Urinary bladder (tissue), 4 donors: Measurements from ENCODE around the gene FBXO34. TPM values are rescaled to one million over a fixed set of nuclear protein-coding genes. Genes with fewer than 3 reads are reported as not detected.

Experiments used
- DNase-seq: peaks from one replicate; pipeline ENCODE4 v3.0.0-alpha.2; 2015; ENCODE audit errors: extremely low spot score
- H3K27ac ChIP-seq: one replicate; pipeline ENCODE4 v1.5.1; 2013; ENCODE audit warnings: low read depth, mild to moderate bottlenecking, moderate library complexity
- H3K36me3 ChIP-seq: one replicate; pipeline ENCODE4 v1.6.1; 2013; ENCODE audit warnings: mild to moderate bottlenecking, moderate library complexity; ENCODE audit not compliant: insufficient read depth
- H3K4me1 ChIP-seq: one replicate; pipeline ENCODE4 v1.6.1; 2013; ENCODE audit warnings: mild to moderate bottlenecking, moderate library complexity; ENCODE audit not compliant: insufficient read depth
- H3K4me3 ChIP-seq: one replicate; pipeline ENCODE4 v1.5.1; 2013; ENCODE audit warnings: low read depth, low read length
- WGBS: extraction: QIAGEN DNeasy Blood & Tissue Kit; methylation state at CpG from one replicate; pipeline ENCODE4 v1.1.7; 2013; 5-methylcytosine and 5-hydroxymethylcytosine counted together
- polyA plus RNA-seq: library from polyadenylated mRNA; stranded (reverse); fragments of 200-250 nt; gene quantifications from one replicate; pipeline ENCODE4 v1.2.3, GENCODE V29; 2013
- total RNA-seq: library from RNA; depleted of rRNA; stranded (reverse); fragments of >200 nt; gene quantifications from one replicate; pipeline ENCODE4 v1.2.3, GENCODE V29; 2014
- donor health status: healthy with polysubstance abuse.
- donor health status: healthy.

Gene FBXO34
- total and polyA plus RNA-seq, 2 donors = 12.1 to 39.0 TPM

DNA sequence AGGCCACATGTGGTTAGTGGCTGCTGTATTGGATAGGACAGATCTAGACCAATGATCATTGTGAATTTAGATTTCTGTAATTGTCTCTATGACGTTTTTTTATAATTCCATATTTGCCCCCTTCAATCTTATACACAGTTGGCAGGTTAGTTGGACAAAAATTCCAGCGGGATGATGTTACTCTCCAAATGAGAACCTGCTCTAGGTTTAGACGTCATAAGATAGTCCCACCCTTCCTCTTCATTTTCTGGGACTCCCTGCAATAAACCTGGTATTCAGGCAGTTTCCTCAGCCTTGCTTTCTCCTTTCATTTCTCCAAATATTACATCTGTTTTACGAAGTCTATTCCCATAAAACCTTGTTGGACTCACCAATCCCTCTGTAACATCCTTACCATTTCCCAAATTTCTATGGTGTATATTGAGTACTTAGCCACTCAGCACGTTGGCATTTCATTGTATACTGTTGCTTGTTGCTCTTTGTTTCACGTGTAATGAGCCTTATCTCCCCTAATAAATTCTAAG lies 10.2 kb downstream of the FBXO34 start:
- Histone ChIP-seq H3K4me1 (peaks cover 2% of the 10 kb centered on the region), H3K27ac (no peak overlapping the region), H3K36me3 (no peaks in the 10 kb centered on the region), H3K4me3 (no peak overlapping the region)
- WGBS = 66% methylated on average over 6 of the region's 6 CpGs
- no peak for DNase-seq

- no peak overlapping the region for H3K27ac ChIP-seq
- DNase-seq = no peak
- H3K4me1 ChIP-seq = peaks cover 2% of the 10 kb centered on the region
- no peaks in the 10 kb centered on the region for H3K36me3 ChIP-seq
- 89% methylated on average over 13 of the region's 13 CpGs for WGBS
- H3K4me3 ChIP-seq = no peak overlapping the region
Measured at GRCh38 chr14:55285048-55285652, 13.9 kb downstream of the FBXO34 start.

DNA sequence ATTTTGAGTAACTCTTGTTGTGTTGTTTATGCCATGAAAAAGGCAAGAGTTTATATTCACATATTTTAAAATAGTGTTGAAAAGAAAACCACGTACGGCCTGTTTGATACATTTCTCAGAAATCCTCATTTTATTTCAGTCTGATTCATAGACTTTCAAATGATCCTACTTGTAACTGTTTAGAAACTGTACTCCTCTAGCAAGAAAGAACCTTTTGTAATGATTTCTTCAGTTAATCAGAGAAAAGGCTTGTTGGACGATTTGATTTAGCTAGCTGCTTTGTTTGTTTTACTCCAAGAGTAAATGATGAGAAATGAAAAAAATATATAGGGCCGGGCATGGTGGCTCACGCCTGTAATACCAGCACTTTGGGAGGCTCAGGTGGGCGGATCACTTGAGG lies 17.2 kb downstream of the FBXO34 start:
- H3K36me3 ChIP-seq = no peaks in the 10 kb centered on the region
- H3K4me3 ChIP-seq = no peak overlapping the region
- 80% methylated on average over 6 of the region's 6 CpGs for WGBS
- DNase-seq = no peak
- H3K27ac ChIP-seq = no peak overlapping the region
- H3K4me1 ChIP-seq = peaks cover 2% of the 10 kb centered on the region

DNA sequence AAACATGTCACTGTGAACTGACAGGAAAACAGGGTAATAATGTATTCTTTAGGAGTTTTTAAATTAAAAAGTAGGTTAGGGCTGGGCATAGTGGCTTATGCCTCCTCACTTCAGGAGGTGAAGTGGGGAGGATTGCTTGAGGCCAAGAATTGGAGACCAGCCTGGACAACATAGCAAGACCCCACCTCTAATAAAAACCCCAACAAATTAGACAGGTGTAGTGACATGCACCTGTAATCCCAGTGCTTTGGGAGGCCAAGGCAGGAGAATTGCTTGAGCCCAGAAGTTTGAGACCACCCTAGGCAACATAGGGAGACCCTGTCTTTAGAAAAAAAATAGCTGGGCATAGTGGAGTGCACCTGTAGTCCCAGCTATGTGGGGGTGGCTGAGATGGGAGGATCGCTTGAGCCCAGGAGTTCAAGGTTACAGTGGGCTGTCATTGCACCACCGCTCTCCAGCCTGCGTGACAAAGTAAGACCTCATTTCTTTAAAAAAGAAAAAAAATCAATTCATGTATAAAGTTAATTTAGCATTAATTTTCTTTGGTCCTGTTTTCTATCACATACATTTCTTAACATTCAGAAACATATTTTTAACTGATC lies 20.4 kb downstream of the FBXO34 start:
- Histone ChIP-seq H3K27ac (no peak overlapping the region), H3K4me3 (no peak overlapping the region), H3K36me3 (no peaks in the 10 kb centered on the region), H3K4me1 (no peaks in the 10 kb centered on the region)
- WGBS = 97% methylated on average over 3 of the region's 3 CpGs
- no peak for DNase-seq

- Histone ChIP-seq H3K4me3 (no peak overlapping the region), H3K36me3 (no peaks in the 10 kb centered on the region), H3K4me1 (no peaks in the 10 kb centered on the region), H3K27ac (no peak overlapping the region)
- no peak for DNase-seq
- 92% methylated on average over 3 of the region's 3 CpGs for WGBS
Measured at GRCh38 chr14:55294603-55295002, 23.4 kb downstream of the FBXO34 start.

DNA sequence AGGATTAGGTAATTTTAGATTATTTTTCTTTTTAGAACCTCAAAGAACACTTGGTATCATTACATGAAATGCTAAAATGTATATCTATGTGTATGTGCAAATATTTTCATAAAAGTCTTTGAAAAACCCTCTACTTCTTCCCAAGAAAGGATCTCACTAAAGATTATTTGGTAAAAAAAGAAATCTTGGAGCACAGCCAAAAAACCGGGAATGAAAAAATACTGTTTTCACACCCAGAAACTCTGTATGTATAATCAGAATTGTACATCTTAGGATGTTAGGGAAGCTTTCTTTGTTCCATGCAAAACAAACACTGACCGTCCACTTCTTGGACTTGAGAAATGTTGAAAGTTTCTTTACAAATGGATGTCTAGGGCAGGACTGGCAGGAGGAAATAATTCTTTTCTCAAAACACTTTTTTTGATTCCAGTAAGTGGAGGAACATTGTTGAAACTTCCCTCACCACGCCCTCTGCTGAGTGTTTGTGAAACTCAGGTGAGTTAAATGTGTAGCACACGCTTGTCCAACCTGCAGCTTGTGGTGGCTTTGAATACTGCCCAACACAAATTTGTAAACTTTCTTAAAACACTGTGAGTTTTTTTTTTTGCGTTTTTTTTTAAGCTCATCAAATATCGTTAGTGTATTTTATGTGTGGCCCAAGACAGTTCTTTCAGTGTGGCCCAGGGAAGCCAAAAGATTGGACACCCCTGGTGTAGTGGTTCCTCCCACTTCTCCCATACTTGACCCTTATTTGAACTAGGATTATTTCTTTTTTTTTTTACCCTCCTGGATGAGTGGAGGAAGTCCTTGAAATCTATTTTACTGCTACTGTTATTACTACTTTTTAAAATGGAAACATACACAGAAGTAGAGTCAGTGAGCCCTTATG lies 26.6 kb downstream of the FBXO34 start:
- H3K27ac ChIP-seq = no peak overlapping the region
- H3K4me3 ChIP-seq = no peak overlapping the region
- 72% methylated on average over 6 of the region's 6 CpGs for WGBS
- H3K36me3 ChIP-seq = no peaks in the 10 kb centered on the region
- peak; percentile 55 for DNase-seq
- no peaks in the 10 kb centered on the region for H3K4me1 ChIP-seq

- no peak overlapping the region for H3K27ac ChIP-seq
- no peaks in the 10 kb centered on the region for H3K4me1 ChIP-seq
- H3K4me3 ChIP-seq = no peak overlapping the region
- H3K36me3 ChIP-seq = no peaks in the 10 kb centered on the region
- DNase-seq = no peak
- 99% methylated on average over 22 of the region's 22 CpGs for WGBS
Measured at GRCh38 chr14:55298500-55298822, 27.2 kb downstream of the FBXO34 start.

- no peak overlapping the region for H3K27ac ChIP-seq
- H3K36me3 ChIP-seq = no peaks in the 10 kb centered on the region
- H3K4me1 ChIP-seq = peaks cover 1% of the 10 kb centered on the region
- no peak for DNase-seq
- H3K4me3 ChIP-seq = no peak overlapping the region
- 74% methylated on average over 1 of the region's 1 CpG for WGBS
Measured at GRCh38 chr14:55301437-55302121, 30.4 kb downstream of the FBXO34 start.

GRCh38 chr14:55302367-55303124 lies 31.3 kb downstream of the FBXO34 start:
- peaks cover 1% of the 10 kb centered on the region for H3K4me1 ChIP-seq
- no peak overlapping the region for H3K4me3 ChIP-seq
- H3K36me3 ChIP-seq = no peaks in the 10 kb centered on the region
- DNase-seq = no peak
- no peak overlapping the region for H3K27ac ChIP-seq
- 85% methylated on average over 5 of the region's 5 CpGs for WGBS

DNA sequence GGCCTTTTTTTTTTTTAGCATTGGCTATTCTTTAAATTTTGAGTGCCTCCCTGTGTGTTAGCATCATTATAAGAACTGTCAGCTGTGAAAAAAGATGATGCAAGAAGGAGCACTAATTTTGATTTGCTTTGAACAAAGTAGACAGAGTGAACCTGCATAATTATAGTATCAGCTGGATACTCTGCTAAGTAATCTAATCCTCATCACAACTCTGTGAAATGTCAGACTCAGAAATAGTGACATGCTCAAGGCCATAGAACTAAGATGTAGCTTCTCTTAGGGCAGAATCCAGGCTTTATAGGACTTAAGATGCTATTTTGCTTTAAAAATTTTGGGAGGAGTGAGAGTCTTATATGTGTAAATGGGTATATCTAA lies 31.9 kb downstream of the FBXO34 start:
- DNase-seq = no peak
- Histone ChIP-seq H3K4me1 (peaks cover 1% of the 10 kb centered on the region), H3K4me3 (no peak overlapping the region), H3K27ac (no peak overlapping the region), H3K36me3 (no peaks in the 10 kb centered on the region)

DNA sequence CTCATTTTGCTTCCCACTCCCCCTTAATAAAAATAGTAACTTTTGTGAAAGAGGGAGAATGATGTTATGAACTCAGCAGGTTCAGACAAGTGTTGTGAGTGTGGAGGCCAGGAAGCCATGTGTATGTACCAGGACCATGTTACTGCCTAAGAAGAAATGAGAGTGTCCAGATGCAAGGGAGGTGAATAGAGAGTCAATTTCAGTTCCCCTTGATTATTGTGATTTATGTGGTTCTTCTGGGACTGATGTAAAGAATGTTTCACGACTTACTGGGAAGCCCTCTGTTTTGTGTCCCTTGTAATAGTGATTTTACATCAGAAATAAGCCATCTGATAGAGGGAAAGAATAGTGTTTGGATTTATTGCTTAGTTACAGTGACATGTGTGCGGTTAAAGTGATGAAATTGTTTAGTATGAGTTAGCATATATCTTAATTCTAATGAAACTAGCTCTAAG lies 32.5 kb downstream of the FBXO34 start:
- DNase-seq = no peak
- Histone ChIP-seq H3K27ac (no peak overlapping the region), H3K4me1 (peaks cover 1% of the 10 kb centered on the region), H3K4me3 (no peak overlapping the region), H3K36me3 (no peaks in the 10 kb centered on the region)
- 39% methylated on average over 2 of the region's 2 CpGs for WGBS

DNA sequence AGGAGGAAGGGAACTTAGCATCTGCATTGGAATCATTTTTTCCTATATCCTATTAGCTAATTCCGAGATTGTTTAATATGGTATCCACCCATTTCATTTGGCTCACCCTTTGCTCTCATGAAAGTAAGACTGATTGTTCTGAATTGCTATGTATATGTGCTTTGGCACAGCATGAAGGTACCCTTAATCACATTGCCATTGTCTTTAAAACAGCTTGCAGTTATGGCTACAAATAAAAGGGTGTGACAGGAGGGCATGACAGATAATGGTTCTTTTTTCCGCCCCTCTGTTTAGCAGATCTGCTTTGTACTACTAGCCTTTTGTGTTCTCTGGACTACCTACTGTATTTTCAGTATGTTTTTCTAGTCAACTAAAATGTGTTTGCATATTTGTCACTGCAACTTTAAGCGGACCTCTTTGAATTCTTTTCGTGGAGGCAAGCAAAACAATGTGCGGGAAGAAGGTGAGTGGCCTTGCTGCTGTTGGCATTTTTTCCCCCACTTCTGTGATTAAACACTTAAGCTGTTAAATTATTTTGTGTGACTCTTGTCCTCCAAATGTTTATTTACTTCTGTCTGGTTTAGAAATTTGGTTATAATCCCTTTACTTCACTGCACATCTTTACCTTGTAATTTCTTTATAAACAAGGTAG lies 35.8 kb downstream of the FBXO34 start:
- DNase-seq = no peak
- no peak overlapping the region for H3K27ac ChIP-seq
- H3K4me1 ChIP-seq = peaks cover 1% of the 10 kb centered on the region
- no peak overlapping the region for H3K4me3 ChIP-seq
- WGBS = 73% methylated on average over 5 of the region's 5 CpGs
- H3K36me3 ChIP-seq = no peaks in the 10 kb centered on the region

DNA sequence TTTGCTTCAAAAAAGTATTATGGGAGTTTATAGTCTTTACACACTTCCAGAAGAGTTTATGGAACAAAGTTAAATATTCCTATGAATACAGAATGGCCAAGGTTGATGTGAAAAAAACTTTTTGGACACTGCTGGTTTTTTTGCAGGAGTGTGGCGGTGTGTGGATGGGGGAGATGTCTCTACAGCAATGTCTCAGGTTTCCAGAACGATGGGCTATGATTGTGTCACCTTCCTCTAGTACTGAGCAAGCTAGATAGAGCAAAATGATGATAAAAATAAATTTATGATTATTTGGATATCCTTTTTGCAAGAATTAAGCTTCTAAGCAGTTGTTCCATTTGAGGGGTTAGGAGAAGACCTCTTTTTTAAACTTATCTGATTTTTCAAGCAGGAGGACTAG lies 37.9 kb downstream of the FBXO34 start:
- WGBS = 64% methylated on average over 2 of the region's 2 CpGs
- no peaks in the 10 kb centered on the region for H3K4me1 ChIP-seq
- no peak for DNase-seq
- no peak overlapping the region for H3K4me3 ChIP-seq
- H3K27ac ChIP-seq = no peak overlapping the region
- H3K36me3 ChIP-seq = no peaks in the 10 kb centered on the region
